Measurements from ENCODE around the gene AKT3. TPM values are rescaled to one million over a fixed set of nuclear protein-coding genes. Genes with fewer than 3 reads are reported as not detected.

Gene AKT3
- polyA plus RNA-seq, 3 donors = 0.81 to 1.7 (median 1.4) TPM

GRCh38 chr1:243896313-243896712, 46.3 kb upstream of the AKT3 start:
- no peak overlapping the region for H3K9ac ChIP-seq (ENCODE audit: insufficient read depth, low read length, poor library complexity, severe bottlenecking)
- no peaks in the 10 kb centered on the region for H4K20me1 ChIP-seq (ENCODE audit: insufficient read depth, low read length)
- H3K4me2 ChIP-seq (replicated peaks; ENCODE audit: extremely low read depth, low read length, poor library complexity, severe bottlenecking) = no peak overlapping the region
- DNase-seq = no peak
- no peak overlapping the region for H3K4me3 ChIP-seq (replicated peaks in 1 of 3; ENCODE audit: low read depth in 2 of 3, low read length in 3 of 3)
- H3K36me3 ChIP-seq (replicated peaks in 1 of 2; ENCODE audit: control insufficient read depth in 1 of 2, insufficient read depth in 2 of 2, low read length in 2 of 2) = no peaks in the 10 kb centered on the region
- H3K4me3 Mint-ChIP-seq = no peak overlapping the region
- H2AFZ ChIP-seq (ENCODE audit: insufficient read depth, low read depth, low read length, poor library complexity, severe bottlenecking) = no peak overlapping the region
- no peaks in the 10 kb centered on the region for H3K4me1 ChIP-seq (ENCODE audit: control insufficient read depth in 1 of 2, insufficient read depth in 2 of 2, low read length in 2 of 2)
- TF ChIP-seq, protein P1, sequence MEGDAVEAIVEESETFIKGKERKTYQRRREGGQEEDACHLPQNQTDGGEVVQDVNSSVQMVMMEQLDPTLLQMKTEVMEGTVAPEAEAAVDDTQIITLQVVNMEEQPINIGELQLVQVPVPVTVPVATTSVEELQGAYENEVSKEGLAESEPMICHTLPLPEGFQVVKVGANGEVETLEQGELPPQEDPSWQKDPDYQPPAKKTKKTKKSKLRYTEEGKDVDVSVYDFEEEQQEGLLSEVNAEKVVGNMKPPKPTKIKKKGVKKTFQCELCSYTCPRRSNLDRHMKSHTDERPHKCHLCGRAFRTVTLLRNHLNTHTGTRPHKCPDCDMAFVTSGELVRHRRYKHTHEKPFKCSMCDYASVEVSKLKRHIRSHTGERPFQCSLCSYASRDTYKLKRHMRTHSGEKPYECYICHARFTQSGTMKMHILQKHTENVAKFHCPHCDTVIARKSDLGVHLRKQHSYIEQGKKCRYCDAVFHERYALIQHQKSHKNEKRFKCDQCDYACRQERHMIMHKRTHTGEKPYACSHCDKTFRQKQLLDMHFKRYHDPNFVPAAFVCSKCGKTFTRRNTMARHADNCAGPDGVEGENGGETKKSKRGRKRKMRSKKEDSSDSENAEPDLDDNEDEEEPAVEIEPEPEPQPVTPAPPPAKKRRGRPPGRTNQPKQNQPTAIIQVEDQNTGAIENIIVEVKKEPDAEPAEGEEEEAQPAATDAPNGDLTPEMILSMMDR (IDR thresholded peaks at IDR 0.05) = no peak
- no peak overlapping the region for H3K27ac ChIP-seq (ENCODE audit: low read depth in 1 of 2, low read length in 2 of 2)
- WGBS (ENCODE audit: insufficient coverage) = no CpG with 5 or more reads among the region's 2 CpGs
- intact Hi-C loops (cut with micrococcal nuclease) = no loop called here
- H3K79me2 ChIP-seq (ENCODE audit: insufficient read depth, low read length) = no peaks in the 10 kb centered on the region
- no peaks in the 10 kb centered on the region for H3K36me3 Mint-ChIP-seq
- no peak overlapping the region for H3K27ac Mint-ChIP-seq
- H3K27me3 ChIP-seq (ENCODE audit: control insufficient read depth in 2 of 2, insufficient read depth in 2 of 2, low read length in 2 of 2) = peaks cover 2 to 3% of the 10 kb centered on the region in 2 donors
- H3K9me3 ChIP-seq (replicated peaks in 1 of 2; ENCODE audit: control insufficient read depth in 1 of 2, insufficient read depth in 1 of 2, low read length in 2 of 2) = no peaks in the 10 kb centered on the region
- peaks cover 0 to 8% (median 0%) of the 10 kb centered on the region in 7 donors for H3K9me3 Mint-ChIP-seq
- peaks cover 3 to 7% (median 6%) of the 10 kb centered on the region in 3 donors for H3K27me3 Mint-ChIP-seq (ENCODE audit: low read depth in 3 of 3)
- H3K4me1 Mint-ChIP-seq = no peaks in the 10 kb centered on the region

- no peaks in the 10 kb centered on the region for H3K36me3 Mint-ChIP-seq
Measured at GRCh38 chr1:243892456-243892855, 42.4 kb upstream of the AKT3 start.

More at GRCh38 chr1:243892456-243892855, 42.4 kb upstream of the AKT3 start:
- Mint-ChIP-seq H3K4me3 (no peak overlapping the region), H3K4me1 (no peaks in the 10 kb centered on the region), H3K27ac (no peak overlapping the region), H3K27me3 (ENCODE audit: low read depth in 3 of 3) (peaks cover 3 to 13% (median 12%) of the 10 kb centered on the region in 3 donors), H3K9me3 (peaks cover 0 to 6% (median 0%) of the 10 kb centered on the region in 7 donors)
- TF ChIP-seq, protein P1 (IDR thresholded peaks at IDR 0.05) = no peak
- Histone ChIP-seq H3K4me3 (replicated peaks in 1 of 3; ENCODE audit: low read depth in 2 of 3, low read length in 3 of 3) (no peak overlapping the region), H3K27me3 (ENCODE audit: control insufficient read depth in 2 of 2, insufficient read depth in 2 of 2, low read length in 2 of 2) (no peaks in the 10 kb centered on the region), H4K20me1 (ENCODE audit: insufficient read depth, low read length) (no peaks in the 10 kb centered on the region), H3K4me1 (ENCODE audit: control insufficient read depth in 1 of 2, insufficient read depth in 2 of 2, low read length in 2 of 2) (no peaks in the 10 kb centered on the region), H3K36me3 (replicated peaks in 1 of 2; ENCODE audit: control insufficient read depth in 1 of 2, insufficient read depth in 2 of 2, low read length in 2 of 2) (no peaks in the 10 kb centered on the region), H3K9me3 (replicated peaks in 1 of 2; ENCODE audit: control insufficient read depth in 1 of 2, insufficient read depth in 1 of 2, low read length in 2 of 2) (no peaks in the 10 kb centered on the region), H3K79me2 (ENCODE audit: insufficient read depth, low read length) (no peaks in the 10 kb centered on the region), H2AFZ (ENCODE audit: insufficient read depth, low read depth, low read length, poor library complexity, severe bottlenecking) (no peak overlapping the region), H3K4me2 (replicated peaks; ENCODE audit: extremely low read depth, low read length, poor library complexity, severe bottlenecking) (no peak overlapping the region), H3K9ac (ENCODE audit: insufficient read depth, low read length, poor library complexity, severe bottlenecking) (no peak overlapping the region), H3K27ac (ENCODE audit: low read depth in 1 of 2, low read length in 2 of 2) (no peak overlapping the region)
- intact Hi-C loops (cut with micrococcal nuclease) = no loop called here
- no peak for DNase-seq
- WGBS (ENCODE audit: insufficient coverage) = no CpG with 5 or more reads among the region's 3 CpGs

Measured in CD14-positive monocyte (primary cell).